HG03175 (cell line): ENCODE measurements around the gene BASP1.

ENCODE experiments used
- ATAC-seq: cut with Tn5 transposase; IDR thresholded peaks from one replicate; pipeline ENCODE4 v1.9.1; 2021; ENCODE audit warnings: mild to moderate bottlenecking, moderate library complexity; ENCODE audit not compliant: unreplicated experiment

The BASP1 gene, protein sequence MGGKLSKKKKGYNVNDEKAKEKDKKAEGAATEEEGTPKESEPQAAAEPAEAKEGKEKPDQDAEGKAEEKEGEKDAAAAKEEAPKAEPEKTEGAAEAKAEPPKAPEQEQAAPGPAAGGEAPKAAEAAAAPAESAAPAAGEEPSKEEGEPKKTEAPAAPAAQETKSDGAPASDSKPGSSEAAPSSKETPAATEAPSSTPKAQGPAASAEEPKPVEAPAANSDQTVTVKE

DNA sequence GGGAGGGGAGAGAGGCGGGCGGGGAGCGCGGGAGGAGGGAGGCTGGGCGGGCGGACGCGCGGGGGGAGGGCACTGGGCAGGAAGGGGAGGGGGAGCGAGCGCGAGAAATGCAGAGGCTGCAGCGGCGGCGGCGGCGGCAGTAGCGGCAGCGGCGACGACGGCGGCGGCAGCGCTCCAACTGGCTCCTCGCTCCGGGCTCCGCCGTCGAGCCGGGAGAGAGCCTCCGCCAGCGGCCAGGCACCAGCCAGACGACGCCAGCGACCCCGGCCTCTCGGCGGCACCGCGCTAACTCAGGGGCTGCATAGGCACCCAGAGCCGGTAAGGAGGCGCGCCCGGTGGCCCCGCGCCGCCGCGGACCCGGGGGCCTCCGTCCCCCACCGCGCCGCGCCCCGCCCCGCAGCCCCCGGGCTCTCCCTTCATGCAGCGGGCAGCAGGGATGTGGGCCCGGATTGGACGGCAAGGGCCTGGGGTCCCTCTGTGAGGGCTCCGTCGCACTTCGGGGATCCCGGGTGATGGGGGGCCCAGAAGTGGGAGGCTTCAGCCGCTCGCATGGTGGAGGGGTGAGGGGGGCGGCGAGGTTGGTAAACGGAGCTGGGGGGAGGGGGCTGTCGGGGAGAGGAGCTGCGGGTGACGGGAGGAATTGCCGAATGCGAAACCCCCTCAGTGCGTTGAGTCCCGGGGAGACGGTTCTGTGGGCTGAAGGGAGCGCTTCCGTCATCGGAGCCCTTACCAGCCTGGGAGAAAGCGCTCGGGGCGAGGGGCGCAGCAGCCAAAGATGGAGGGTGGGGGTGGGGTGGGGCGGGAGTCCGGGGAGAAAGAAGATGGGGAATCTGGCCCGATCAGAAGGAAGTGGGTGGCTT is at the start of gene BASP1:
Gene BASP1, plus strand, starts transcription at position 139 of the 860 bp plus-strand sequence. CDS start 57,586 bp downstream, outside the sequence.
- ATAC-seq = peak; percentile 40

DNA sequence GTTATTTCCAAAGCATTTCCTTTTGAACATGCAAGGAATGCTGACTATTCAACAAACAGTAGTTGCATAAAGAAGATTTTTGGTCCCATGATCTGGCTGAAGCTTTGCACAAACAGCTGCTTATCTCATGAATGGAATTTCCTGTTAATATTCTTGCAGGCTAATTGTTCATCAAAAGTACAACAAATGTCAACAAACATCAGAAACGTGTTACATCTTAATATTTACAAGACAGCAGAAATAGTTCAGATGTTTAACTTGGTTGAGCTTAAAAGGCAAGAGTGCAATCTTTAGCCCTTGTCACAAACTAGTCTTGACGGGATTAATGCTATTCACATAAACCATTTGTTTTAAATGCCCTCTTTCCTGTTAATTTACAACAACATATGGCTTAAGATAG is 47.9 kb upstream of the BASP1 start:
- ATAC-seq = no peak

DNA sequence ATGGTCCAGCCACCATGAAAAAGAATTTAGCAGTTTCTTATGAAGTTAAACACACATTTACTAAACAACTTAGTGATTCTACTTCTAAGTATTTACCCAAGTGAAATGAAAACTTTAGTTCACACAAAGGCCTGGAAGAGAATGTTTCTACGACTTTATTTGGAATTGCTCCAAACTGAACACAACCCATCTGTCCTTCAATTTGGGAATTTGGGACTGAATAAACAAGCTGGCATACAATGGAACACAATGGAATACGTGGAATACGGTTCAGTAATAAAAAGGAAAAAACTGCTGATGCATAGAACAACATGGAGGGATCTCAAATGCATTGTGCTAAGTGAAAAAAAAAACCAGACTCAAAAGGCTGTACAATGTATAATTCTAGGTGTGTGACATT is 44.6 kb upstream of the BASP1 start:
- ATAC-seq = no peak

DNA sequence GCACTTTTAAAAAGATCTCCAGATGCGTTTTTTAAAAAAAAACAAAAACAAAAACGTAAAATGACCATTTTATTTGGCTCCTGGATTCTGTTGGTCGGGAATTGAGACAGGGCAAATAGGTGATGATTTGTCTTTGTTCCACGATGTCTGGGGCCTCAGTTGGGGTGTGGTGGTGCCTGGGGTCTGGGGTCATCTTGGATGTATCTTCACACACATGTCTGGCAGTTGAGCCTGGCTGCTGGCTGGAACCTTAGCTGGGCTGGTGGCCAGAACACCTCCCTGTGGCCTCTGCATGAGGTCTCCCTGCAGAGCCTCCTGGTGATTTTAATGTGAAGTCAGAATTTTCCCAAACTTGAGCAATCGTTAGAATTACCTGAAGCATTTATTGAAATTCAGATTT is 42.5 kb upstream of the BASP1 start:
- ATAC-seq = no peak

DNA sequence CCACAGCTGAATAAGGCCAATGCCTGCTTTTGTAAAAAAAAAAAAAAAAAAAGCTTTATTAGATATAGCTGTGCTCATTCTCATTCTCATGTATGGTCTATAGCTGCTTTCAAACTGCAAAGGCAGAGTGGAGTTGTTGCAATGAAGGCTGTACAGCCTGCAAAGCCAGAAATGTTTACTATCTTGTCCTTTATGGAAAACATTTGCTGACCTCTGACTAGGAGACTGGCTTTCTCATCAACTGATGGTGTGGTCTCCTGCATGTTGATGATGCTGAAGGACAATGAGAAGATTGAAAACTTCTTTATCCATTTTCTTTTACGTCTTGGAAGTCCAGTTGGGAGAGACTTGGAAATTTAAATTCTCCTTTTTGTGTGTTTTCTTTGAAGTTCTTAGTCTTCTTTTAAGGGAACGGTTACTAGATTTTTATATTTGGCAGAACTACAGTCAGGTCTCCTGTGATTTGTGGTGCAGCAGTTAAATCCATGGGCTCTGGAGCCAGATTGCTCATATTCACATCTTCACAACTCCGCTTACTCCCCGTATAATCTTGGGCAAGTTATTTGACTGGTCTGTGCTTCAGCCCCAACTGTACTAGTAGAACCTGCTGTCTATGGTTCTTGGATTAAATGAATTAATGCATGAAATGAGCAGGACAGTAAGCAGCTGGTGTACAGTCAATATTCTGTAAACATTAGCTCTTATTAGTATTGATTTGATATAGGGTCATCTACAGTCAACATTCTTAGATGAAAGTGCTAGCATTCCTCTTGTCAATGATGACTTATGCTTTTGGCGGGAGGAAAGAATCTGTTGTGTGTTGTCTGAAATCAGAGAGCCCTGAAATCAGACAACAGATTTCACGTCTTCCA is 39.7 kb upstream of the BASP1 start:
- no peak for ATAC-seq

DNA sequence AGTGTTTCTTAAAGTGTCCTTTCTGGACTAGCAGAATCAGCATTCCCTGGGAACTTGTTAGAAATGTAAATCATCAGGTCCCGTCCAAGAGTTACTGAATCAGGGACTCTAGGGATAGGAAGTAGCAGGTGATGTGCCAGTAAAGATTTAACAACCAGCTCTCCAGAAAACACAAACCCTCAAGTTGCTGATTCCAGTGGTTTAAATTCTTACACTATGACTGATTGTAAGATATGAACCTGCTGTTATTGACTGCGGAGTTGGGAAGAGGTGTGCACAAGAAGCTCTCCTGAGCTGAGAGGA is 39.1 kb upstream of the BASP1 start:
- ATAC-seq = no peak

DNA sequence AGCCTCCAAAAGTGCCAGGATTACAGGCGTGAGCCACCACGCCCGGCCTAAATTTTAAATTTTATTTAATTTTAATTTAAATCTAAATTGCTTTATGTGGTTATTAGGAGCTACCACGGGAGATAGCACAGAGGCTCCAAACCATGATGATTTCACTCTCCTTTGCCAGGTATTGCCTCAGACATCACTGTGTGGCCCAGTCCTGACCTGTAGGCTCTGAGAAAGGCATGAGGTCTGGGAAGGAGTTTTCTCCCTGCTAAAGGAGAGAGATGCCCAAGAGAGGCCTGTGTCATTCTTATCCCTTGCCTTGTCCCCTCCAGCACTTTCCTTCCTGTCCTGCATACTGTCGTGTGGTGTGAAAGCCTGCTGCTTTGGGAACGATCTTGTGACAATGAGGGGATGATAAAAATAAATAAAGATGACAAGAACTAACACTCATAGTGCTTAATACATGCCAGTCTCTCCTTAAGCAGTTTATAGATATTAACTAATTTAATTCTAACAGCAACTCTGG is 37.0 kb upstream of the BASP1 start:
- ATAC-seq = no peak

DNA sequence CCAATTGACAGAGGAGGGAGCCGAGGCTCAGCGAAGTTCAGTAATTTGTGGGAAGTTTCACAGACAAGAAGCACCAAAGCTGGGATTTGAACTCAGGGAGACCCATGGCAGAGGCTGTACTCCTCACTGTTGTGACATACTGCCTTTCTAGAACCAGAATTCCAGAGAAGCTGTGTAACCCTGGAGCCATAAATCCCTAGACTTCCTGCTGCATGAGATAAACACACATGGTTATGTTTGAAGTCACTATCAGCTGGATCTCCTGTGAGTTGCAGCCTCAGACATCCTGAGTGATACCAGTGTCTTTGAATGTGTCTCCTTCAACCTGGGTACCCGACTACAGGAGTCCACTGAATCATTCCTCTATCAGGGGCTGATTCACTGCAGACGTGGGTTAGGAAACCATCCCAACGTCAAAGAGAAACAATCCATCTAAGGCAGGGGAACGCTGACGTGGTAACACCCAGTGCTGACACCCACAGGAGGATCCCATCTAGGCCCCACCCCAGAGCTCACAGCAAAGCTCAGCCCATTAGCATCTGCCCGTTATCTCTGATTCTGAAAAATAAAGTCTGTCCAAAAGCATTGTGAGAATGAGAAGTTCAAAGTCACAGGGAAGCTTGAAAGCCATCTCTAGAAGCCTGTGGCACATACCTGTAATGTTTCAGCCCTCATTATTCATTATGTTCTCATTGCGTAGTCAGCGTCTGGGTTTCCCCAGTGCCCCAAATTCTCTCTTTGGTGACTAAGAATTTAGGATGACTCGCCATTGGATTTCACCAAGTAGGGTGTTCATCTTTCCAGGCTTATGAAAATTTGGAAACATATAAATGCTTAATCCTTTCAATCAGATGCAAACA is 36.3 kb upstream of the BASP1 start:
- no peak for ATAC-seq

DNA sequence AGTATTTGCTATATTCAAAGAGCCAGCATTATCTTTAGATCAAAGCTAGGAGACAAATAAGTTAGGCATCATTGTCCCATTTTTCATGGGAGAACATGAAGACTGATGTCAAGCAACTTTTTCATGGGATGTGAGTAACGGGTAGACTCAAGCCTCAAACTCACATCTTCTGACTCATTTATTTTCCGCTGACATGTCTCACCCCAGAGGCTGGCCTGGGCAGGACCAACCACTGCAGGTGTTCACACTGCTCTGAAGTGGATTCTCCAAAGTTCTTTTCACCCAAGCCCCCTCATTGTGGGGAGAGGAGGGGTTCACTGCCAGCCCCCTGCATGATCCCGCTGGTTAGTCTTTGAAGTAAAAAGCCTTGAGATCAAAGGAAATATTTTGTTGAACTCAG is 34.9 kb upstream of the BASP1 start:
- no peak for ATAC-seq

DNA sequence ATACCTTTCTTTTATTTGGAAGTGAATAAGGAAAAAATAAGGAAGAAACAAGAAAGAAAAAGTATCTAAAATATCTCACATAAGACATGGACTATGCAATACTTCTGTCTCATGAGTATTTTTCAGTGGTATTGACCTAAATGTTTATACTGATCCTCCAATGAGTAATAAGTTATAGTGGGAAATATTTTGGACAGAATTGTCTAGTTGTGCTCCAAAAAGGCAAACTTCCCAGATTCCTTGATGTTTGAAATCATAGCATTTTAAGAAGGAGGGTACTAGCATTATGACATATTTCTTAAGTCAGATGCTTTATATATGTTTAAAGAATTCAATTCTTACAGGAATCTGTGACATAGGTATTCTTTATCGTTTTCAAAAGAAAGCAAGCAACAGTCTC is 34.5 kb upstream of the BASP1 start:
- no peak for ATAC-seq

DNA sequence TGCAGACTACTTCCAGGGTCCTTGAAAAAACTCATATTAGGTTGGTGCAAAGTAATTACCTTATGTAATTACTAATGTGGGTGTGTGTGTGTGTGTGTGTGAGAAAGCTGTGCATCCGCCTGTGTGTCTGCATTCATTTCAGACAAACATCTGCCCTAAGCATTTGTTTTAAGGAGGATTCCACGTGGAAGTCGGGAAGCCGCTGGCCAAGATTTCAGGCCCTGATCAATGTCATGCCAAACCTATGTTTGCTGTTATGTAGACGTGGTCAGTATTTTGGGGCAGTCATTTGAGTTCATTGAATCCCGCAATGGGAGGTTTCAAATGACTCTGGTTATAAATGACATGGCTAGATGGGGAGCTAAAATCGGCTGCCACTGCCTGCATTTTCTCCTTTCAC is 33.6 kb upstream of the BASP1 start:
- ATAC-seq = no peak

DNA sequence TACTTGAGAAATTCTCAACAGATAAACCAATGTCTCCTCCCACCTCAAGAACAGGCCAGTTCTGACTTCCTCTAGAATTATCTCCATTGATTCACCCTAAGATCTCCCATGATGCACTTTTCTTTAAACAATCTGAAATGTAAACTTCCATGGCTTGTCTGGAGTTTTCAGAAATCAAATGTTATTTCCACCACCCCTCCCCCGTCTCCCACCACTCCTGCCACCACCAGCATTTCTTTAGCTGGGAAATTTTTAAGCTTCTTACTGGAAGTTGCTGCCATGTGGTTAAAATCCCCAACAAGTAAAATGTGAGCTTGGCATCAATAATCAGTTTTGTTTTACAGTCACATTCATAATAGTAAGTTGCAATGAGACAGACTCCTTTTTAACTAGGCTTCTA is 32.8 kb upstream of the BASP1 start:
- no peak for ATAC-seq

DNA sequence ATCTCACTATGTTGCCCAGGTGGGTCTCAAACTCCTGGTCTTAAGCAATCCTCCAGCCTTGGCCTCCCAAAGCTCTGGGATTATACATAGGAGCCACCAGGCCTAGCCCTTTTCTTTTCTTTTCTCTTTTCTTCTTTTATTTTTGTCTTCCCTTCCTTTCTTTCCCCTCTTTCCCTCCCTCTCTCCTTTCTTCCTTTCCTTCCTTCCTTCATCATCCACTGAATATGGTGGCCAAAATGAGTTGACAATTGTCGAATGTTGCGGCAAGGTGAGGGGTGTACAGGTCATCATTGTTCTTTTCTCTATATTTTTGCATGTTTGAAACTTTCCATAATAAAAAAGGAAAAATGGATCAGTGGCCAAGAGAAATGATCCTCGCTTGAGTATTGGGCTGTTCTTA is 32.1 kb upstream of the BASP1 start:
- ATAC-seq = no peak

DNA sequence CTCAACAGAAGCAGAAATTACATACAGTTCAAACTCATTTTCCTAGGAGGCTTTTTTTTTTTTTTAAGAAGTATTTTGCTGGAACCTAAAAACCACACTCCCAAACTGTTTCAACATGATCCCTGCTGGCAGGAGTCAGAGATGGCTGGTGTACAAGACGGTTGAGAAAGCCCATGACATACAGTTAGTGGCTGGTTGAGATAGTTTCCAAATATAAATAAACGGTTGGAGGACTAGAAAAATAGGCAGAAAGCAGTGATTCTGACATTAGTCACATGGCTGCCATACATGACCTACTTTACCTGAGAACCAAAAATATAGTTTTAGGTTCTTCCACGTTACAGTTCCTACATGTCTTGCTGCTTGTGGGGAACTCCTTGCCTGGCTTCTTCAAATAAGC is 31.7 kb upstream of the BASP1 start:
- ATAC-seq = no peak

DNA sequence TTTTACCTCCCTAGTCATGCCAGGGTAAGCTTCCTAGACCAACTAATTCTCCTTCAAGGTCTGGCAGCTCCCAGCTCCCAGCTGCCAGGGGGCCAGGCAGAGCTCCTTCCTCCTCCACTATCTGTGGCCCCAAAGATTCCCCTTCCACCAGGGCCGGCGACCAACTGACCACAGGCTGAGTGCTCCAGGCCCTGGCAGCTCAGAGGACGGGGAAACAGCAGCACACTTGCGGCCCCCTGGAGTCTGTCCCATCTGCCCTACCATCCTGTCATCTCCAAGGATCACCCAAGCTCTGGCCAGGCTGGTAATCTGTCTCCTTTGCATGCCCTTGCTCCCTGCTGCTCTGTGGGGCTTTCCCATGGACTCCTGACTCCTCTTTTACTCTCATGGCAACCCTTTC is 31.2 kb upstream of the BASP1 start:
- no peak for ATAC-seq

DNA sequence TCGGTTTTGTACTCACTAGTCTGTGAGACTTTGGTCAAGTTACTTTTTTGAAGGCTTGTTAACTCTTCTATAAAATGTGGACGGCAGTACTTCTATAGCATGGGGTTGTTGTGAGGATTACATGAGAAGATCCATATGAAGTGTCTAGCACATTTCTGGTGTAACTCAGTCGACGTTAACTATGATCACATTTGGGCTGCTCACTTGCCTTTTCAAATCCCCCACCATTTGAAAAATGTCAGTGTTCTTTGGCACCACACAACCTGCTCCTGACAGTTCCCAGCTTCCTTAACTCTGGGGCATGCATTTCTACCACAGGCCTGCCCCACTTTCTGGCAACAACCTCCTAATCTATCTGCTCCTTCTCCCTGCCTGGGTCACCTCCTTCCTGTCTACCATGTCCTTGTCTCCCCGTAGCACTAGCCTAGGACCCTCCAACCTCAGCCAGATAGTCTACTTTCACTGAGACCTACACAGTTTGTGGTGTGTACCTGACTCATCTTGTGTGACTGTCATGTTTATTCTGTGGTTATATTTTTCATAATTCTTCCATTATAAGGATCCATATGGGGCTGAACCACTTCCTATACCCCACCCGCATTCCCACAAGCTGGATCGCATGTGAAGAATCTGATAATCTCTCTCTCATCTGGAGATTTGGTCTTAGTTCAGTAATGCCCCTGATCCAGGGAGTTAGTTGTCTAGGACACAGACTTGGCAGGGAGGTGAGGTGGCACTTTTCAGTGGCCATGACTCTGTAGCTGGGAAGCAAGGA is 30.2 kb upstream of the BASP1 start:
- no peak for ATAC-seq

DNA sequence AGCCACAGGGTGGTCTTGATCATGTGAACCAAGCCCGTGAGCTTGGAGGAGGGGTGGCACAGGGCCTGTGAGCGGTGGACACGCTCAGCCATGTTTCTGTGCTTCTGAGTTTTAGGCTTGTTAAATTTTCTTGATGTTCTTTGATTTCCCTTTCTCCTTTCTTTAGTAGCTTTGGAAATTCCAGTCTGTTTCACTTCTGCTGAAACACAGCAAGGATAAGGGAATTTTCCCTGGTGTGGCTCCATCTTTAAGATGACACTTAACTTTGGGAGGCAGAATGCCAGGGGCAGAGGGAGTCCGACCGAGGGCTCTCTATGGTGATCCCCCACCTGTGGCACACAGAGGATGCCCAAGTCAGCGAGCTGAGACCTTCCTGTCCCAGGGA is 29.7 kb upstream of the BASP1 start:
- no peak for ATAC-seq

DNA sequence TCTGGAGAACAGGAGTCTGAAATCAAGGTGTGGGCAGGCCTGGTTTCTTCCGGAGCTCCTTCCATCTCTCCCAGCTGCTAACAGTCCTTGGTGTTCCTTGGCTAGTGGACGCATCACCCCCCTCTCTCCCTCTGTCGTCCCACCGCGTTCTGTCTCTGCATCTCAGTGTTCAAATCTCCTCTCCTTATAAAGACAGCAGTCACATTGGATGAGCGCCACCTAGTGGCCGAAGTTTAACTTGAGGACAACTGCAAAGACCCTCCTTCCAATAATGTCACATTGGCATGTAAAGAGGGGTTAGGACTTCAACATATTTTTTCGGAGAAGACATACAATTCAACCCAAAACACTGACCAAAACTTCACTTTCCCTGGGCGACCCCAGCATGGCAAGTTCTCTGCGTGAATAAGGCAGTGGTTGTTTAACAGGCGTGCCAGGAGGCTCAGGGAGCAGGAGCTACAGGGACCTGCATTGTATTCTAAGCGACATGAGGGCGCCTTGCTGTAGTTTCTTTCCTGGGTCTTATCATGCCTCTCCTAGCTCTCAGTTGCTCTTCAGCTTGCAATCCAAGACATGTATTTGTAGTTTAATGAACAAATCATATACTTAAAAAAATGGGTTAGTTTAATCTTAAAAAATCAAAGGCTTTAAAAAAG is 27.9 kb upstream of the BASP1 start:
- peak; percentile 68 for ATAC-seq

DNA sequence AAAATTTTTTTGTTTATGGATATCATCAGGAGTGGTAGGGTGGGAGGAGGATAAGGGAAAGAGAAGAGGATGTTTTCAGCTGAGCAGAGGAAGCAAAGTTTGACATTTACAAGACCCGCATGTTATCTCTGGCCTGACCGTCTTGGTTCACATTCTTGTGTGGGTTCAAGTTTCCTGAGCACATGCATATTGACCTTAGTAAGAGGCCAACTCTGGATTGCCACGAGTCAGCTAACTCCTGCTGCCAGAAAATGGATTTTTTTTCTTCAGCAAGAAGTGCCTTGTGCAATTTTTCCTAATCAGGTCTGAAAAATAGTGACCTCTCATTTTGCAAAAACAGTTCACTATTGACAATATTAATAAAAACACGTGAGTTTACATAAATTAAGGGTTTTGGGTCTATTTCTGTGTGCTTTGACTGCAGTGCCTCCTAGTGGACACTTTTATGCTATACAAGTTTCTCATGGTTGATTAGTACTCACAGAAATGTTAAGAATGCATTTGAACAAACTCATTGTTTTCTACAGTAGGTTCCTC is 27.1 kb upstream of the BASP1 start:
- no peak for ATAC-seq
